ENCODE results near the gene TAF15.
A peak's percentile ranks its signal among the peaks of the same experiment; 100 is the strongest.

TAF15 gene

GRCh38 chr17:35872196-35872980 lies 63.1 kb downstream of the TAF15 start:
- DNase-seq (ENCODE audit: low read depth) = no peak

- no peak for DNase-seq (ENCODE audit: low read depth)
Observed at GRCh38 chr17:35875072-35875799, 66.0 kb downstream of the TAF15 start.

GRCh38 chr17:35875800-35876139 lies 66.5 kb downstream of the TAF15 start:
- DNase-seq (ENCODE audit: low read depth) = no peak

GRCh38 chr17:35876534-35876933 lies 67.2 kb downstream of the TAF15 start:
- no peak for DNase-seq (ENCODE audit: low read depth)

- no peak for DNase-seq (ENCODE audit: low read depth)
Observed at GRCh38 chr17:35877345-35878029, 68.2 kb downstream of the TAF15 start.

- DNase-seq (ENCODE audit: low read depth) = no peak
Observed at GRCh38 chr17:35878361-35878760, 69.1 kb downstream of the TAF15 start.

- no peak for DNase-seq (ENCODE audit: low read depth)
Observed at GRCh38 chr17:35879773-35880654, 70.7 kb downstream of the TAF15 start, which contains the start of gene CCL5. Gene CCL5 (minus strand): TSS chr17:35880360.

GRCh38 chr17:35889241-35889640 lies 80.0 kb downstream of the TAF15 start:
- no peak for DNase-seq (ENCODE audit: low read depth)

- DNase-seq (ENCODE audit: low read depth) = no peak
Observed at GRCh38 chr17:35889818-35890773, 80.8 kb downstream of the TAF15 start.

GRCh38 chr17:35890774-35891155 lies 81.5 kb downstream of the TAF15 start:
- no peak for DNase-seq (ENCODE audit: low read depth)

GRCh38 chr17:35891269-35891668 lies 82.0 kb downstream of the TAF15 start:
- no peak for DNase-seq (ENCODE audit: low read depth)

- no peak for DNase-seq (ENCODE audit: low read depth)
Observed at GRCh38 chr17:35892091-35893035, 83.1 kb downstream of the TAF15 start.

- no peak for DNase-seq (ENCODE audit: low read depth)
Observed at GRCh38 chr17:35893751-35894150, 84.5 kb downstream of the TAF15 start.

GRCh38 chr17:35894206-35894605 lies 84.9 kb downstream of the TAF15 start:
- no peak for DNase-seq (ENCODE audit: low read depth)

GRCh38 chr17:35895636-35896587 lies 86.6 kb downstream of the TAF15 start:
- peak; percentile 18 for DNase-seq (ENCODE audit: low read depth)

All from activated T-cell treated with anti-CD3 and anti-CD28 coated beads for 48 hours (primary cell).